ENCODE results near the gene GBP1. TPM values are rescaled to one million over a fixed set of nuclear protein-coding genes. Genes with fewer than 3 reads are reported as not detected.
"Not testable (repeated sequence)": the region's sequence is repeated elsewhere in the genome, so short reads cannot be mapped to it uniquely, and the experiment has no call there.

The GBP1 gene
- total RNA-seq, result 209 TPM in 2 replicates

- intact Hi-C loops (cut with micrococcal nuclease), result loop anchor here (1.0 to 10.0 kb wide), 10 partner anchors 43 to 1730 kb away; partner anchors contain the start of genes GBP2, GBP3, GBP4 and GTF2B
Observed at GRCh38 chr1:89065079-89065868, at the start of gene GBP1. TSS of gene GBP1 (minus strand) at chr1:89065208. CDS start at chr1:89063234, 1,974 bp downstream.

GRCh38 chr1:89114662-89115061, 49.7 kb upstream of the GBP1 start:
- intact Hi-C loops (cut with micrococcal nuclease), result no loop called here

GRCh38 chr1:89112871-89113613, 48.0 kb upstream of the GBP1 start:
- intact Hi-C loops (cut with micrococcal nuclease), result no loop called here

GRCh38 chr1:89104687-89105086, 39.7 kb upstream of the GBP1 start:
- intact Hi-C loops (cut with micrococcal nuclease), result no loop called here

GRCh38 chr1:89104147-89104546, 39.1 kb upstream of the GBP1 start:
- intact Hi-C loops (cut with micrococcal nuclease), result no loop called here

- intact Hi-C loops (cut with micrococcal nuclease), result no loop called here
Observed at GRCh38 chr1:89102021-89102420, 37.0 kb upstream of the GBP1 start.

GRCh38 chr1:89100412-89100811, 35.4 kb upstream of the GBP1 start:
- intact Hi-C loops (cut with micrococcal nuclease), result no loop called here

GRCh38 chr1:89098857-89099256, 33.8 kb upstream of the GBP1 start:
- intact Hi-C loops (cut with micrococcal nuclease), result no loop called here

GRCh38 chr1:89095737-89096136, 30.7 kb upstream of the GBP1 start:
- intact Hi-C loops (cut with micrococcal nuclease), result no loop called here

GRCh38 chr1:89089962-89090361, 25.0 kb upstream of the GBP1 start:
- intact Hi-C loops (cut with micrococcal nuclease), result loop anchor here (10.0 kb wide), 1 partner anchor 895 kb away; no protein-coding TSS in a partner anchor

GRCh38 chr1:89088572-89088971, 23.6 kb upstream of the GBP1 start:
- intact Hi-C loops (cut with micrococcal nuclease), result loop anchor here (10.0 kb wide), 1 partner anchor 896 kb away; no protein-coding TSS in a partner anchor

- intact Hi-C loops (cut with micrococcal nuclease), result loop anchor here (10.0 kb wide), 1 partner anchor 898 kb away; no protein-coding TSS in a partner anchor
Observed at GRCh38 chr1:89087241-89087640, 22.2 kb upstream of the GBP1 start.

- intact Hi-C loops (cut with micrococcal nuclease), result loop anchor here (1.0 to 10.0 kb wide), 6 partner anchors 87 to 899 kb away; no protein-coding TSS in a partner anchor
Observed at GRCh38 chr1:89085781-89086180, 20.8 kb upstream of the GBP1 start.

- intact Hi-C loops (cut with micrococcal nuclease), result loop anchor here (10.0 kb wide), 1 partner anchor 904 kb away; no protein-coding TSS in a partner anchor
Observed at GRCh38 chr1:89081005-89081404, 16.0 kb upstream of the GBP1 start.

GRCh38 chr1:89080068-89080467, 15.1 kb upstream of the GBP1 start:
- intact Hi-C loops (cut with micrococcal nuclease), result loop anchor here (10.0 kb wide), 1 partner anchor 905 kb away; no protein-coding TSS in a partner anchor

- intact Hi-C loops (cut with micrococcal nuclease), result not testable (repeated sequence)
Observed at GRCh38 chr1:89072466-89073065, 7.6 kb upstream of the GBP1 start.

- intact Hi-C loops (cut with micrococcal nuclease), result no loop called here
Observed at GRCh38 chr1:89070509-89070908, 5.5 kb upstream of the GBP1 start.

- intact Hi-C loops (cut with micrococcal nuclease), result loop anchor here (10.0 kb wide), 1 partner anchor 1735 kb away; no protein-coding TSS in a partner anchor
Observed at GRCh38 chr1:89069951-89070350, 4.9 kb upstream of the GBP1 start.

GRCh38 chr1:89068291-89068690, 3.3 kb upstream of the GBP1 start:
- intact Hi-C loops (cut with micrococcal nuclease), result loop anchor here (10.0 kb wide), 1 partner anchor 1733 kb away; no protein-coding TSS in a partner anchor

GRCh38 chr1:89064632-89065031, 376 bp downstream of the GBP1 start:
- intact Hi-C loops (cut with micrococcal nuclease), result loop anchor here (1.0 to 10.0 kb wide), 10 partner anchors 42 to 1730 kb away; partner anchors contain the start of genes GBP2, GBP3, GBP4 and GTF2B

- intact Hi-C loops (cut with micrococcal nuclease), result loop anchor here (1.0 to 10.0 kb wide), 2 partner anchors 8 to 1728 kb away; no protein-coding TSS in a partner anchor
Observed at GRCh38 chr1:89063094-89063493, 1.9 kb downstream of the GBP1 start.
